Heart left ventricle (tissue), 13 donors: ENCODE results near the gene GTSE1.

Source experiments
- POLR2A ChIP-seq, 2 donors: fragments of 450-650 bp; IDR thresholded peaks; one replicate each; pipeline ENCODE4 v1.6.1; 2017; ENCODE audit warnings: antibody characterized with exemption in 2 of 2, mild to moderate bottlenecking in 2 of 2, moderate library complexity in 2 of 2
- TF ChIP-seq, protein P1 (sequence below), 12 donors: fragments of 200-600 bp; sonication (generic) in 4 of 12; IDR thresholded peaks; one replicate each; pipeline versions ENCODE4 v1.5.0 to v1.8.0; 2018 to 2022; ENCODE audit warnings: antibody characterized with exemption in 12 of 12, mild to moderate bottlenecking in 5 of 12
- donor health status: ischemic (EF 13 %, LVEDD 7.1; RV severe dilation, severe dysfunction).
- donor health status: DM: no; HTN: yes; CAD: no.
- donor health status: DM: no; HTN: no; CAD: no.
- donor health status: ischemic (EF 25% LVEDD 6.9; RV normal size, moderate dysfunction).
- donor health status: ischemic (EF 25% LVEDD 5.7; RV mildly dilated, moderate dysfunction).
- donor health status: ischemic (EF 35%, LVEDD 5.7; RV mildly dilated, moderate dysfunction).
- donor health status: nonischemic (EF 11% LVEDD 7.7; RV severe dilation, severe dysfunction).
- donor health status: DM: yes; HTN: yes; CAD: no.
- donor health status: PGD.
- donor health status: ischemic (EF 29% LVEDD 5.4; RV normal size, mild dysfunction).
- donor health status: nonischemic (EF 23%, LVEDD 6.1; RV moderate dilation, normal function).

DNA sequence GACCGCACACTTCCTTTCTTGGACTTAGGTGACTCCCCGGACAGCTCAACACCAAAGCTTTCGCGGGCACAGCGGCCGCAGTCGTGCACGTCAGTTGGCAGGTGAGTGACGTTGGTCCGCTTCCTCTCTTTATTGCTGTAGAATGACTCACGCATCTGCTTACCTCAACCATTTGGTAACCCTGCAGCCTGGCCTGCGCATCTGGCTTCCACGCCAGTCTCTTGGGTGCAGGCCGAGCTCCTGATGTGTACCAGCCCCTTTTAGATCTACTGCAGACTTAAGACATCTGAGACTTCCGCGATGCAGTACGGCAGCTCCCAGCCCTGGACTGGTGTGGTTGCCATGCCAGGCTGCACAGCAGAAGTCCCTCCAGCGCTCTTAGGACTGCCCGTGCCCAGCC is 26.5 kb downstream of the GTSE1 start:
- TF ChIP-seq, protein P1, sequence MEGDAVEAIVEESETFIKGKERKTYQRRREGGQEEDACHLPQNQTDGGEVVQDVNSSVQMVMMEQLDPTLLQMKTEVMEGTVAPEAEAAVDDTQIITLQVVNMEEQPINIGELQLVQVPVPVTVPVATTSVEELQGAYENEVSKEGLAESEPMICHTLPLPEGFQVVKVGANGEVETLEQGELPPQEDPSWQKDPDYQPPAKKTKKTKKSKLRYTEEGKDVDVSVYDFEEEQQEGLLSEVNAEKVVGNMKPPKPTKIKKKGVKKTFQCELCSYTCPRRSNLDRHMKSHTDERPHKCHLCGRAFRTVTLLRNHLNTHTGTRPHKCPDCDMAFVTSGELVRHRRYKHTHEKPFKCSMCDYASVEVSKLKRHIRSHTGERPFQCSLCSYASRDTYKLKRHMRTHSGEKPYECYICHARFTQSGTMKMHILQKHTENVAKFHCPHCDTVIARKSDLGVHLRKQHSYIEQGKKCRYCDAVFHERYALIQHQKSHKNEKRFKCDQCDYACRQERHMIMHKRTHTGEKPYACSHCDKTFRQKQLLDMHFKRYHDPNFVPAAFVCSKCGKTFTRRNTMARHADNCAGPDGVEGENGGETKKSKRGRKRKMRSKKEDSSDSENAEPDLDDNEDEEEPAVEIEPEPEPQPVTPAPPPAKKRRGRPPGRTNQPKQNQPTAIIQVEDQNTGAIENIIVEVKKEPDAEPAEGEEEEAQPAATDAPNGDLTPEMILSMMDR (IDR thresholded peaks at IDR 0.05) = no peak
- TF ChIP-seq POLR2A (IDR thresholded peaks at IDR 0.05) = no peak
